ENCODE measurements around the gene STYXL1. TPM values are rescaled to one million over a fixed set of nuclear protein-coding genes. Genes with fewer than 3 reads are reported as not detected.
A peak's percentile ranks its signal among the peaks of the same experiment; 100 is the strongest.
"Not testable (repeated sequence)": the region's sequence is repeated elsewhere in the genome, so short reads cannot be mapped to it uniquely, and the experiment has no call there.

Gene STYXL1
- total and polyA plus RNA-seq, 2 donors (not counting 1 experiment from before 2014, with no cell fraction given), result 49.0 to 49.8 TPM

DNA sequence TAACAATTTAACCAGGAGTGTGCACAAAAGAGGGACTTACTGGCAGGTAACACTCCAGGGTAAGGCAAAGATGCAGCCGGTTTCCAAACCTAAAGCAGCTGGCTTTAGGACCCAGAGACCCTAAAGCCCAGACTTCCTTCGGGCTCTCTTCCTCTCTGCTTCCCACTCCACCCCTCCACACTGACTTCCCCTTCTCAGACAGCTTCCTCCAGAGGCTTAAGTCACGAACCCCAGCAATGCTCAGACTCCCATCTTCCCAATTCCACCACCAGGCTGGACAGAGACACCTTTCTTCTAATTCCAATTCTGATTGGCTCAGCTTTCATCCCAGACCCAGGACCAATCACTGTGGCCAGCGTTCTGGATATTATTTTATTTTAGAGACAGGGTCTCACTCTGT lies 24.8 kb downstream of the STYXL1 start:
- Histone ChIP-seq H3K4me3 (replicated peaks in 1 of 4; ENCODE audit: control extremely low read depth in 1 of 4, insufficient read depth in 1 of 4, low read depth in 3 of 4, low read length in 4 of 4) (no peak overlapping the region), H3K79me2 (ENCODE audit: control insufficient read depth, insufficient read depth, low read length) (no peaks in the 10 kb centered on the region), H3K36me3 (ENCODE audit: control insufficient read depth, insufficient read depth, low read length) (no peaks in the 10 kb centered on the region), H3K4me2 (ENCODE audit: extremely low read depth, insufficient read depth, low read length) (no peak overlapping the region), H3K27ac (ENCODE audit: insufficient read depth, low read length) (no peak overlapping the region), H3K4me1 (ENCODE audit: control insufficient read depth, extremely low read depth, insufficient read depth, low read length) (no peaks in the 10 kb centered on the region), H3K9ac (ENCODE audit: insufficient read depth, low read length) (no peak overlapping the region), H3K9me3 (ENCODE audit: control insufficient read depth, insufficient read depth, low read depth, low read length) (no peaks in the 10 kb centered on the region), H2AFZ (ENCODE audit: low read length) (no peak overlapping the region), H4K20me1 (ENCODE audit: control insufficient read depth, extremely low read depth, insufficient read depth, low read length) (no peaks in the 10 kb centered on the region), H3K27me3 (ENCODE audit: control insufficient read depth, insufficient read depth, low read length) (no peaks in the 10 kb centered on the region)
- DNase-seq (ENCODE audit: low read depth in 2 of 2), result no peak
- no peak for TF ChIP-seq CTCF (conservative IDR thresholded peaks at IDR 0.05 in 1 of 2, IDR thresholded peaks at IDR 0.05 in 1 of 2; ENCODE audit: low read depth in 1 of 2, low read length in 2 of 2)
- no peak for TF ChIP-seq EZH2 (IDR thresholded peaks at IDR 0.05; ENCODE audit: low read length, missing control alignments)

- H3K4me1 ChIP-seq (ENCODE audit: control insufficient read depth, extremely low read depth, insufficient read depth, low read length), result no peaks in the 10 kb centered on the region
- H3K27me3 ChIP-seq (ENCODE audit: control insufficient read depth, insufficient read depth, low read length), result no peaks in the 10 kb centered on the region
- H3K9ac ChIP-seq (ENCODE audit: insufficient read depth, low read length), result no peak overlapping the region
- no peak overlapping the region for H3K4me3 ChIP-seq (replicated peaks in 1 of 4; ENCODE audit: control extremely low read depth in 1 of 4, insufficient read depth in 1 of 4, low read depth in 3 of 4, low read length in 4 of 4)
- H3K27ac ChIP-seq (ENCODE audit: insufficient read depth, low read length), result no peak overlapping the region
- no peak overlapping the region for H2AFZ ChIP-seq (ENCODE audit: low read length)
- no peaks in the 10 kb centered on the region for H3K36me3 ChIP-seq (ENCODE audit: control insufficient read depth, insufficient read depth, low read length)
- H4K20me1 ChIP-seq (ENCODE audit: control insufficient read depth, extremely low read depth, insufficient read depth, low read length), result no peaks in the 10 kb centered on the region
- no peaks in the 10 kb centered on the region for H3K9me3 ChIP-seq (ENCODE audit: control insufficient read depth, insufficient read depth, low read depth, low read length)
- no peaks in the 10 kb centered on the region for H3K79me2 ChIP-seq (ENCODE audit: control insufficient read depth, insufficient read depth, low read length)
- no peak overlapping the region for H3K4me2 ChIP-seq (ENCODE audit: extremely low read depth, insufficient read depth, low read length)
- TF ChIP-seq EZH2 (IDR thresholded peaks at IDR 0.05; ENCODE audit: low read length, missing control alignments) (no peak), CTCF (conservative IDR thresholded peaks at IDR 0.05 in 1 of 2, IDR thresholded peaks at IDR 0.05 in 1 of 2; ENCODE audit: low read depth in 1 of 2, low read length in 2 of 2) (no peak)
- DNase-seq (ENCODE audit: low read depth in 2 of 2), result no peak
These were observed 25.6 kb downstream of the STYXL1 start for GRCh38 chr7:76022026-76022780.

GRCh38 chr7:76020031-76020714 lies 27.6 kb downstream of the STYXL1 start:
- DNase-seq (ENCODE audit: low read depth in 2 of 2), result peak; percentile 35 to 67
- TF ChIP-seq CTCF (conservative IDR thresholded peaks at IDR 0.05 in 1 of 2, IDR thresholded peaks at IDR 0.05 in 1 of 2; ENCODE audit: low read depth in 1 of 2, low read length in 2 of 2), result peak; percentile 90 to 92
- TF ChIP-seq EZH2 (IDR thresholded peaks at IDR 0.05; ENCODE audit: low read length, missing control alignments), result no peak

DNA sequence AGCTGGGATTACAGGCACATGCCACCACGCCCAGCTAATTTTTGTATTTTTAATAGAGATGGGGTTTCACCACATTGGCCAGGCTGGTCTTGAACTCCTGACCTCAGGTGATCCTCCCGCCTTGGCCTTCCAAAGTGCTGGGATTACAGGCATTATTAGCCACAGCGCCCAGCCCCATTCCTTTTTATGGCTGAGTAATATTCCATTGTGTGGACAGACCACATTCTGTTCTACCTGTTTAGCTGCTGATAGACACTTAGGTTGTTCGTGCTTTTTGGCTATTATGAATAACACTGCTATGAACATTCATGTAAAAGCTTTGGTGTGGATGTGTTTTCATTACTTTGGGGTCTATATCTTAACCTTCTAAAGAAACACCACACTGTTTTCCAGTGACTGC lies 29.3 kb downstream of the STYXL1 start:
- H3K36me3 ChIP-seq (ENCODE audit: control insufficient read depth, insufficient read depth, low read length); H3K4me1 ChIP-seq (ENCODE audit: control insufficient read depth, extremely low read depth, insufficient read depth, low read length); H3K79me2 ChIP-seq (ENCODE audit: control insufficient read depth, insufficient read depth, low read length); H2AFZ ChIP-seq (ENCODE audit: low read length); DNase-seq (ENCODE audit: low read depth in 2 of 2); H3K27me3 ChIP-seq (ENCODE audit: control insufficient read depth, insufficient read depth, low read length); H3K9me3 ChIP-seq (ENCODE audit: control insufficient read depth, insufficient read depth, low read depth, low read length); H3K9ac ChIP-seq (ENCODE audit: insufficient read depth, low read length); H4K20me1 ChIP-seq (ENCODE audit: control insufficient read depth, extremely low read depth, insufficient read depth, low read length); H3K4me2 ChIP-seq (ENCODE audit: extremely low read depth, insufficient read depth, low read length); H3K4me3 ChIP-seq (replicated peaks in 1 of 4; ENCODE audit: control extremely low read depth in 1 of 4, insufficient read depth in 1 of 4, low read depth in 3 of 4, low read length in 4 of 4); H3K27ac ChIP-seq (ENCODE audit: insufficient read depth, low read length): not testable (repeated sequence)

More at GRCh38 chr7:76020031-76020714, 27.6 kb downstream of the STYXL1 start:
- H3K4me1 ChIP-seq (ENCODE audit: control insufficient read depth, extremely low read depth, insufficient read depth, low read length), result no peaks in the 10 kb centered on the region
- no peak overlapping the region for H3K4me2 ChIP-seq (ENCODE audit: extremely low read depth, insufficient read depth, low read length)
- H3K79me2 ChIP-seq (ENCODE audit: control insufficient read depth, insufficient read depth, low read length), result no peaks in the 10 kb centered on the region
- no peak overlapping the region for H3K4me3 ChIP-seq (replicated peaks in 1 of 4; ENCODE audit: control extremely low read depth in 1 of 4, insufficient read depth in 1 of 4, low read depth in 3 of 4, low read length in 4 of 4)
- H4K20me1 ChIP-seq (ENCODE audit: control insufficient read depth, extremely low read depth, insufficient read depth, low read length), result no peaks in the 10 kb centered on the region
- no peaks in the 10 kb centered on the region for H3K36me3 ChIP-seq (ENCODE audit: control insufficient read depth, insufficient read depth, low read length)
- no peaks in the 10 kb centered on the region for H3K9me3 ChIP-seq (ENCODE audit: control insufficient read depth, insufficient read depth, low read depth, low read length)
- no peak overlapping the region for H3K27ac ChIP-seq (ENCODE audit: insufficient read depth, low read length)
- no peak overlapping the region for H2AFZ ChIP-seq (ENCODE audit: low read length)
- H3K9ac ChIP-seq (ENCODE audit: insufficient read depth, low read length), result no peak overlapping the region
- no peaks in the 10 kb centered on the region for H3K27me3 ChIP-seq (ENCODE audit: control insufficient read depth, insufficient read depth, low read length)

All from fibroblast of lung (primary cell).